GM12872 (cell line): ENCODE data around the gene COL27A1.

ENCODE experiments used
- CTCF ChIP-seq: IDR thresholded peaks from 3 replicates; pipeline ENCODE4 v1.5.1; 2011; ENCODE audit warnings: low read depth, mild to moderate bottlenecking, low read length, moderate library complexity; ENCODE audit not compliant: insufficient read depth

The COL27A1 gene

GRCh38 chr9:114350636-114351401 lies 195.5 kb downstream of the COL27A1 start:
- TF ChIP-seq CTCF: no peak

GRCh38 chr9:114351932-114352331 lies 196.6 kb downstream of the COL27A1 start:
- TF ChIP-seq CTCF: no peak

- no peak for TF ChIP-seq CTCF
Observed at GRCh38 chr9:114355821-114356220, 200.5 kb downstream of the COL27A1 start.

GRCh38 chr9:114356792-114357191 lies 201.5 kb downstream of the COL27A1 start:
- no peak for TF ChIP-seq CTCF

- no peak for TF ChIP-seq CTCF
Observed at GRCh38 chr9:114357360-114357759, 202.0 kb downstream of the COL27A1 start.

- no peak for TF ChIP-seq CTCF
Observed at GRCh38 chr9:114357911-114358328, 202.6 kb downstream of the COL27A1 start.

- no peak for TF ChIP-seq CTCF
Observed at GRCh38 chr9:114359801-114360200, 204.5 kb downstream of the COL27A1 start.
